HEK293 (cell line): ENCODE data around the gene PTPN6.

ENCODE experiments used
- GFI1B ChIP-seq: fragments of 450-650 bp; formaldehyde crosslinking; IDR thresholded peaks from 2 replicates; pipeline ENCODE4 v1.5.1; 2016; ENCODE audit warnings: missing biosample characterization, missing genetic modification characterization
- KLF17 ChIP-seq: fragments of 450-650 bp; formaldehyde crosslinking; IDR thresholded peaks from 2 replicates; pipeline ENCODE4 v1.5.1; 2016; ENCODE audit warnings: missing biosample characterization, missing genetic modification characterization
- KLF8 ChIP-seq: fragments of 450-650 bp; formaldehyde crosslinking; IDR thresholded peaks from 2 replicates; pipeline ENCODE4 v1.5.1; 2016; ENCODE audit warnings: missing biosample characterization, missing genetic modification characterization
- SP7 ChIP-seq: fragments of 450-650 bp; formaldehyde crosslinking; IDR thresholded peaks from 2 replicates; pipeline ENCODE4 v1.5.1; 2016; ENCODE audit warnings: missing biosample characterization, missing genetic modification characterization
- ZBTB11 ChIP-seq: fragments of 450-650 bp; formaldehyde crosslinking; conservative IDR thresholded peaks from 2 replicates; pipeline ENCODE4 v1.5.1; 2016; ENCODE audit warnings: low read depth, missing biosample characterization, missing genetic modification characterization
- ZFHX2 ChIP-seq: fragments of 450-650 bp; formaldehyde crosslinking; conservative IDR thresholded peaks from 2 replicates; pipeline ENCODE4 v1.5.1; 2016; ENCODE audit warnings: missing biosample characterization, missing genetic modification characterization
- ZFP37 ChIP-seq: fragments of 450-650 bp; formaldehyde crosslinking; IDR thresholded peaks from 2 replicates; pipeline ENCODE4 v1.5.1; 2016; ENCODE audit warnings: missing biosample characterization, missing genetic modification characterization
- ZFP69B ChIP-seq: fragments of 450-650 bp; formaldehyde crosslinking; IDR thresholded peaks from 2 replicates; pipeline ENCODE4 v1.5.1; 2016; ENCODE audit warnings: missing biosample characterization, missing genetic modification characterization
- ZNF114 ChIP-seq: fragments of 450-650 bp; formaldehyde crosslinking; IDR thresholded peaks from 2 replicates; pipeline ENCODE4 v1.5.0; 2017; ENCODE audit warnings: missing biosample characterization, missing genetic modification characterization
- ZNF169 ChIP-seq: fragments of 450-650 bp; formaldehyde crosslinking; IDR thresholded peaks from 2 replicates; pipeline ENCODE4 v1.5.1; 2016; ENCODE audit warnings: missing biosample characterization, missing genetic modification characterization
- ZNF404 ChIP-seq: fragments of 450-650 bp; formaldehyde crosslinking; IDR thresholded peaks from 2 replicates; pipeline ENCODE4 v1.5.1; 2017; ENCODE audit warnings: missing biosample characterization, missing genetic modification characterization
- ZNF433 ChIP-seq: fragments of 450-650 bp; formaldehyde crosslinking; IDR thresholded peaks from 2 replicates; pipeline ENCODE4 v1.5.1; 2016; ENCODE audit warnings: missing biosample characterization, missing genetic modification characterization, low read depth
- ZNF585B ChIP-seq: fragments of 450-650 bp; formaldehyde crosslinking; IDR thresholded peaks from 2 replicates; pipeline ENCODE4 v1.5.1; 2016; ENCODE audit warnings: missing biosample characterization, missing genetic modification characterization
- ZNF621 ChIP-seq: fragments of 450-650 bp; formaldehyde crosslinking; IDR thresholded peaks from 2 replicates; pipeline ENCODE4 v1.5.1; 2017; ENCODE audit warnings: missing biosample characterization, missing genetic modification characterization
- ZNF629 ChIP-seq: fragments of 450-650 bp; formaldehyde crosslinking; IDR thresholded peaks from 2 replicates; pipeline ENCODE4 v1.5.1; 2017; ENCODE audit warnings: missing biosample characterization, missing genetic modification characterization
- ZNF658 ChIP-seq: fragments of 450-650 bp; formaldehyde crosslinking; IDR thresholded peaks from 2 replicates; pipeline ENCODE4; 2016; ENCODE audit warnings: missing biosample characterization, missing genetic modification characterization
- ZNF830 ChIP-seq: fragments of 450-650 bp; IDR thresholded peaks from 2 replicates; pipeline ENCODE4 v1.5.0; 2018; ENCODE audit warnings: missing biosample characterization, missing genetic modification characterization, low read depth, mild to moderate bottlenecking, moderate library complexity
- TF ChIP-seq, protein P1 (sequence below): fragments of 450-650 bp; formaldehyde crosslinking; IDR thresholded peaks from 2 replicates; pipeline ENCODE4 v1.5.1; 2016; ENCODE audit warnings: missing biosample characterization, missing genetic modification characterization, borderline replicate concordance
- TF ChIP-seq, protein P2 (sequence below): sonication (generic); formaldehyde crosslinking; IDR thresholded peaks from 2 replicates; pipeline ENCODE4 v1.8.1; 2022; ENCODE audit warnings: mild to moderate bottlenecking, moderate library complexity, missing genetic modification reagents
- TF ChIP-seq, protein P3 (sequence below): fragments of 450-650 bp; formaldehyde crosslinking; IDR thresholded peaks from 2 replicates; pipeline ENCODE4 v1.5.1; 2017; ENCODE audit warnings: missing biosample characterization, missing genetic modification characterization
- TF ChIP-seq, protein P4 (sequence below): IDR thresholded peaks from 2 replicates; pipeline ENCODE4 v1.6.1; 2011; ENCODE audit warnings: mild to moderate bottlenecking, low read depth, low read length, borderline replicate concordance
- TF ChIP-seq, protein P5 (sequence below): fragments of 450-650 bp; formaldehyde crosslinking; IDR thresholded peaks from 2 replicates; pipeline ENCODE4 v1.5.1; 2016; ENCODE audit warnings: missing biosample characterization, missing genetic modification characterization

Gene PTPN6

DNA sequence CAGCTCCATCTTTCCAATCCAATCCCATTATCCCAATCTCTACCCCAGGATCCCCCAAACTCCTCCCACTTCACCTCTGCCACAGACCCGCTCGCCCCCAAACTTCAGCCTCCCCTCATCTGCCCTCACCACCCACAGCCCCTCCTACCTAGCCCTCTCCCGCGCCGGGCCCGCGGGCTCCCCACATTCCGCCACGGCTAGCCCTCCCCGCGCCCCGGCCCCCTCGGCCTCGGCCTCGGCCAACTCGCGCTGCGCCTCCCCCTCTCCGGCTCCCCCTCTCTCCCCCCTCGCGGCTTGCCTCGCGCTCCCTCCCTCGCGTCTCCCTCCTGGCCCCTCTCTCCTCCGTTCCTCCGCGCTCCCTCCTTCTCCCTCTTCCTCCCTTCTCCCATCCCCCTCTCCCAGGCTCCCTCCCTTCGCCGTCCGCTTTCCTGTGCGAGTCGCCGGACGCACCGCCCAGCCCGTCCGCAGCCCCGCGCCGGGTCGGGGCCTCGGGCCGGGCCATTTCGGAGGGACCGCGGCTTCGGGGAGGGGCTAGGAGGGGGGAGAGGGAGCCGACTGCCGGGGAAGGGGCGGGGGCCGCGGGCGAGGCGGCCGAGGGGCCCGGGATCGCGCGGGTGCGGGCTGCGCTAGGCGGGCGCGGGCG lies 23.7 kb upstream of the PTPN6 start, which contains the start of gene ATN1 (continued):
- TF ChIP-seq, protein P1, sequence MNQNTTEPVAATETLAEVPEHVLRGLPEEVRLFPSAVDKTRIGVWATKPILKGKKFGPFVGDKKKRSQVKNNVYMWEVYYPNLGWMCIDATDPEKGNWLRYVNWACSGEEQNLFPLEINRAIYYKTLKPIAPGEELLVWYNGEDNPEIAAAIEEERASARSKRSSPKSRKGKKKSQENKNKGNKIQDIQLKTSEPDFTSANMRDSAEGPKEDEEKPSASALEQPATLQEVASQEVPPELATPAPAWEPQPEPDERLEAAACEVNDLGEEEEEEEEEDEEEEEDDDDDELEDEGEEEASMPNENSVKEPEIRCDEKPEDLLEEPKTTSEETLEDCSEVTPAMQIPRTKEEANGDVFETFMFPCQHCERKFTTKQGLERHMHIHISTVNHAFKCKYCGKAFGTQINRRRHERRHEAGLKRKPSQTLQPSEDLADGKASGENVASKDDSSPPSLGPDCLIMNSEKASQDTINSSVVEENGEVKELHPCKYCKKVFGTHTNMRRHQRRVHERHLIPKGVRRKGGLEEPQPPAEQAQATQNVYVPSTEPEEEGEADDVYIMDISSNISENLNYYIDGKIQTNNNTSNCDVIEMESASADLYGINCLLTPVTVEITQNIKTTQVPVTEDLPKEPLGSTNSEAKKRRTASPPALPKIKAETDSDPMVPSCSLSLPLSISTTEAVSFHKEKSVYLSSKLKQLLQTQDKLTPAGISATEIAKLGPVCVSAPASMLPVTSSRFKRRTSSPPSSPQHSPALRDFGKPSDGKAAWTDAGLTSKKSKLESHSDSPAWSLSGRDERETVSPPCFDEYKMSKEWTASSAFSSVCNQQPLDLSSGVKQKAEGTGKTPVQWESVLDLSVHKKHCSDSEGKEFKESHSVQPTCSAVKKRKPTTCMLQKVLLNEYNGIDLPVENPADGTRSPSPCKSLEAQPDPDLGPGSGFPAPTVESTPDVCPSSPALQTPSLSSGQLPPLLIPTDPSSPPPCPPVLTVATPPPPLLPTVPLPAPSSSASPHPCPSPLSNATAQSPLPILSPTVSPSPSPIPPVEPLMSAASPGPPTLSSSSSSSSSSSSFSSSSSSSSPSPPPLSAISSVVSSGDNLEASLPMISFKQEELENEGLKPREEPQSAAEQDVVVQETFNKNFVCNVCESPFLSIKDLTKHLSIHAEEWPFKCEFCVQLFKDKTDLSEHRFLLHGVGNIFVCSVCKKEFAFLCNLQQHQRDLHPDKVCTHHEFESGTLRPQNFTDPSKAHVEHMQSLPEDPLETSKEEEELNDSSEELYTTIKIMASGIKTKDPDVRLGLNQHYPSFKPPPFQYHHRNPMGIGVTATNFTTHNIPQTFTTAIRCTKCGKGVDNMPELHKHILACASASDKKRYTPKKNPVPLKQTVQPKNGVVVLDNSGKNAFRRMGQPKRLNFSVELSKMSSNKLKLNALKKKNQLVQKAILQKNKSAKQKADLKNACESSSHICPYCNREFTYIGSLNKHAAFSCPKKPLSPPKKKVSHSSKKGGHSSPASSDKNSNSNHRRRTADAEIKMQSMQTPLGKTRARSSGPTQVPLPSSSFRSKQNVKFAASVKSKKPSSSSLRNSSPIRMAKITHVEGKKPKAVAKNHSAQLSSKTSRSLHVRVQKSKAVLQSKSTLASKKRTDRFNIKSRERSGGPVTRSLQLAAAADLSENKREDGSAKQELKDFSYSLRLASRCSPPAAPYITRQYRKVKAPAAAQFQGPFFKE (tag by site-specific recombination) = peak; percentile 94
- peak; percentile 98 for TF ChIP-seq ZFHX2 (tag by site-specific recombination)
- 0 out of 2 replicates have a peak, but pooled peaks have one; percentile 58 for TF ChIP-seq SP7 (tag by site-specific recombination)
- 0 out of 2 replicates have a peak, but pooled peaks have one; percentile 34 for TF ChIP-seq ZFP37
- no peak for TF ChIP-seq ZNF830
- peak; percentile 68; the same call in 1 of the 2 replicates for TF ChIP-seq ZBTB11 (tag by site-specific recombination)
- peak; percentile 94 for TF ChIP-seq KLF8 (tag by site-specific recombination)
- TF ChIP-seq, protein P2, sequence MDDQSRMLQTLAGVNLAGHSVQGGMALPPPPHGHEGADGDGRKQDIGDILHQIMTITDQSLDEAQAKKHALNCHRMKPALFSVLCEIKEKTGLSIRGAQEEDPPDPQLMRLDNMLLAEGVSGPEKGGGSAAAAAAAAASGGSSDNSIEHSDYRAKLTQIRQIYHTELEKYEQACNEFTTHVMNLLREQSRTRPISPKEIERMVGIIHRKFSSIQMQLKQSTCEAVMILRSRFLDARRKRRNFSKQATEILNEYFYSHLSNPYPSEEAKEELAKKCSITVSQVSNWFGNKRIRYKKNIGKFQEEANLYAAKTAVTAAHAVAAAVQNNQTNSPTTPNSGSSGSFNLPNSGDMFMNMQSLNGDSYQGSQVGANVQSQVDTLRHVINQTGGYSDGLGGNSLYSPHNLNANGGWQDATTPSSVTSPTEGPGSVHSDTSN (CRISPR knock-in tag) = no peak
- TF ChIP-seq, protein P3, sequence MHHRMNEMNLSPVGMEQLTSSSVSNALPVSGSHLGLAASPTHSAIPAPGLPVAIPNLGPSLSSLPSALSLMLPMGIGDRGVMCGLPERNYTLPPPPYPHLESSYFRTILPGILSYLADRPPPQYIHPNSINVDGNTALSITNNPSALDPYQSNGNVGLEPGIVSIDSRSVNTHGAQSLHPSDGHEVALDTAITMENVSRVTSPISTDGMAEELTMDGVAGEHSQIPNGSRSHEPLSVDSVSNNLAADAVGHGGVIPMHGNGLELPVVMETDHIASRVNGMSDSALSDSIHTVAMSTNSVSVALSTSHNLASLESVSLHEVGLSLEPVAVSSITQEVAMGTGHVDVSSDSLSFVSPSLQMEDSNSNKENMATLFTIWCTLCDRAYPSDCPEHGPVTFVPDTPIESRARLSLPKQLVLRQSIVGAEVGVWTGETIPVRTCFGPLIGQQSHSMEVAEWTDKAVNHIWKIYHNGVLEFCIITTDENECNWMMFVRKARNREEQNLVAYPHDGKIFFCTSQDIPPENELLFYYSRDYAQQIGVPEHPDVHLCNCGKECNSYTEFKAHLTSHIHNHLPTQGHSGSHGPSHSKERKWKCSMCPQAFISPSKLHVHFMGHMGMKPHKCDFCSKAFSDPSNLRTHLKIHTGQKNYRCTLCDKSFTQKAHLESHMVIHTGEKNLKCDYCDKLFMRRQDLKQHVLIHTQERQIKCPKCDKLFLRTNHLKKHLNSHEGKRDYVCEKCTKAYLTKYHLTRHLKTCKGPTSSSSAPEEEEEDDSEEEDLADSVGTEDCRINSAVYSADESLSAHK (tag by site-specific recombination) = peak; percentile 53; the same call in 1 of the 2 replicates
- peak; percentile 23; the same call in 1 of the 2 replicates for TF ChIP-seq GFI1B
- TF ChIP-seq, protein P4, sequence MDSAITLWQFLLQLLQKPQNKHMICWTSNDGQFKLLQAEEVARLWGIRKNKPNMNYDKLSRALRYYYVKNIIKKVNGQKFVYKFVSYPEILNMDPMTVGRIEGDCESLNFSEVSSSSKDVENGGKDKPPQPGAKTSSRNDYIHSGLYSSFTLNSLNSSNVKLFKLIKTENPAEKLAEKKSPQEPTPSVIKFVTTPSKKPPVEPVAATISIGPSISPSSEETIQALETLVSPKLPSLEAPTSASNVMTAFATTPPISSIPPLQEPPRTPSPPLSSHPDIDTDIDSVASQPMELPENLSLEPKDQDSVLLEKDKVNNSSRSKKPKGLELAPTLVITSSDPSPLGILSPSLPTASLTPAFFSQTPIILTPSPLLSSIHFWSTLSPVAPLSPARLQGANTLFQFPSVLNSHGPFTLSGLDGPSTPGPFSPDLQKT = no peak
- no peak for TF ChIP-seq ZNF658
- peak; percentile 94; the same call in 1 of the 2 replicates for TF ChIP-seq KLF17
- no peak for TF ChIP-seq ZNF114 (tag by site-specific recombination)
- no peak for TF ChIP-seq ZNF404 (tag by site-specific recombination)
- TF ChIP-seq ZNF629 (tag by site-specific recombination) = peak; percentile 49
- TF ChIP-seq, protein P5, sequence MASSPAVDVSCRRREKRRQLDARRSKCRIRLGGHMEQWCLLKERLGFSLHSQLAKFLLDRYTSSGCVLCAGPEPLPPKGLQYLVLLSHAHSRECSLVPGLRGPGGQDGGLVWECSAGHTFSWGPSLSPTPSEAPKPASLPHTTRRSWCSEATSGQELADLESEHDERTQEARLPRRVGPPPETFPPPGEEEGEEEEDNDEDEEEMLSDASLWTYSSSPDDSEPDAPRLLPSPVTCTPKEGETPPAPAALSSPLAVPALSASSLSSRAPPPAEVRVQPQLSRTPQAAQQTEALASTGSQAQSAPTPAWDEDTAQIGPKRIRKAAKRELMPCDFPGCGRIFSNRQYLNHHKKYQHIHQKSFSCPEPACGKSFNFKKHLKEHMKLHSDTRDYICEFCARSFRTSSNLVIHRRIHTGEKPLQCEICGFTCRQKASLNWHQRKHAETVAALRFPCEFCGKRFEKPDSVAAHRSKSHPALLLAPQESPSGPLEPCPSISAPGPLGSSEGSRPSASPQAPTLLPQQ (tag by site-specific recombination) = peak; percentile 81
- TF ChIP-seq ZNF621 (tag by site-specific recombination) = no peak
- peak; percentile 81 for TF ChIP-seq ZFP69B (tag by site-specific recombination)
- TF ChIP-seq ZNF585B (tag by site-specific recombination) = no peak
- TF ChIP-seq ZNF169 (tag by site-specific recombination) = no peak
- no peak for TF ChIP-seq ZNF433
